Measurements from ENCODE around the gene TENM4.

GRCh38 chr11:78763664-78764063 lies 677.2 kb downstream of the TENM4 start:
- no peak for TF ChIP-seq CTCF (IDR thresholded peaks at IDR 0.05; ENCODE audit: control extremely low read depth in 1 of 3, insufficient read depth in 1 of 3, low read depth in 1 of 3, low read length in 3 of 3)
- no peak for TF ChIP-seq SP1 (IDR thresholded peaks at IDR 0.05; ENCODE audit: low read depth, low read length)
- no peak for TF ChIP-seq POLR2A (IDR thresholded peaks at IDR 0.05; ENCODE audit: control extremely low read depth in 1 of 2, low read depth in 2 of 2, low read length in 2 of 2)
- TF ChIP-seq TCF12 (IDR thresholded peaks at IDR 0.05; ENCODE audit: low read depth, low read length) = no peak
- TF ChIP-seq EZH2 (IDR thresholded peaks at IDR 0.05; ENCODE audit: low read depth, low read length, severe bottlenecking) = no peak
- TF ChIP-seq NRF1 (IDR thresholded peaks at IDR 0.05; ENCODE audit: low read depth, low read length) = no peak
- no peak for TF ChIP-seq ZNF274 (IDR thresholded peaks at IDR 0.05; ENCODE audit: borderline replicate concordance, extremely low read depth, low read length)
- TF ChIP-seq SP4 (IDR thresholded peaks at IDR 0.05; ENCODE audit: low read length) = no peak
- TF ChIP-seq MAX (IDR thresholded peaks at IDR 0.05) = no peak
- TF ChIP-seq HDAC2 (IDR thresholded peaks at IDR 0.05; ENCODE audit: borderline replicate concordance in 1 of 2, low read depth in 2 of 2, low read length in 2 of 2) = no peak
- TF ChIP-seq ATF3 (IDR thresholded peaks at IDR 0.05; ENCODE audit: insufficient read depth, low read depth, low read length) = no peak
- TF ChIP-seq CREB1 (IDR thresholded peaks at IDR 0.05) = no peak
- TF ChIP-seq BACH1 (IDR thresholded peaks at IDR 0.05; ENCODE audit: low read length) = no peak
- no peak for TF ChIP-seq RAD21 (IDR thresholded peaks at IDR 0.05 in 1 of 2, conservative IDR thresholded peaks at IDR 0.05 in 1 of 2; ENCODE audit: low read depth in 2 of 2, low read length in 2 of 2)
